DOHH2 (cell line): ENCODE data around the gene PALM2AKAP2.

Source experiments
- EZH2phosphoT487 ChIP-seq: fragments of 200-600 bp; sonication (generic); IDR thresholded peaks from 2 replicates; pipeline ENCODE4 v1.6.1; 2017; ENCODE audit warnings: borderline replicate concordance, mild to moderate bottlenecking, antibody characterized with exemption, low read length, moderate library complexity, mixed read lengths
- TF ChIP-seq, protein P1 (sequence below): fragments of 200-600 bp; sonication (generic); IDR thresholded peaks from one replicate; pipeline ENCODE4 v1.5.1; 2014; ENCODE audit warnings: antibody characterized with exemption, mild to moderate bottlenecking, low read depth, low read length; ENCODE audit not compliant: poor library complexity, severe bottlenecking

DNA sequence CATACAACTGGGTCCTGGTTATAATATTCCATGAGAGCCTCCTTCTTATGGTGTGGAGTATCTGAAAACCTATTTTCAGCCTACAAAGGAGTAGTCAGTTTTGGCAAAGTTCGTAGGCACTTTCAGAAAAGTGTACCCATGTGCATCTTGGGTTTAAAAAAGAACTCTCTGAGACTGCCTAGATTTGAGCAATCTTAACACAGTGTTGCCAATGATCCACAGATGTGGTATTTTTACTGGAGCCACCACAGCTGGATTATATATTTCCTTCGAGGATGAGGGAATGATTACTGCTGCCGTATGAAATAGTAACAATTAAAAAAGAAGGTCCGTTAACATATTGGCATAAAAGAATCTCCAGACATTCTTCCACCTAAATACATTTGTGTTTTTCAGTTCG lies 1.1 kb downstream of the PALM2AKAP2 start:
- TF ChIP-seq, protein P1, sequence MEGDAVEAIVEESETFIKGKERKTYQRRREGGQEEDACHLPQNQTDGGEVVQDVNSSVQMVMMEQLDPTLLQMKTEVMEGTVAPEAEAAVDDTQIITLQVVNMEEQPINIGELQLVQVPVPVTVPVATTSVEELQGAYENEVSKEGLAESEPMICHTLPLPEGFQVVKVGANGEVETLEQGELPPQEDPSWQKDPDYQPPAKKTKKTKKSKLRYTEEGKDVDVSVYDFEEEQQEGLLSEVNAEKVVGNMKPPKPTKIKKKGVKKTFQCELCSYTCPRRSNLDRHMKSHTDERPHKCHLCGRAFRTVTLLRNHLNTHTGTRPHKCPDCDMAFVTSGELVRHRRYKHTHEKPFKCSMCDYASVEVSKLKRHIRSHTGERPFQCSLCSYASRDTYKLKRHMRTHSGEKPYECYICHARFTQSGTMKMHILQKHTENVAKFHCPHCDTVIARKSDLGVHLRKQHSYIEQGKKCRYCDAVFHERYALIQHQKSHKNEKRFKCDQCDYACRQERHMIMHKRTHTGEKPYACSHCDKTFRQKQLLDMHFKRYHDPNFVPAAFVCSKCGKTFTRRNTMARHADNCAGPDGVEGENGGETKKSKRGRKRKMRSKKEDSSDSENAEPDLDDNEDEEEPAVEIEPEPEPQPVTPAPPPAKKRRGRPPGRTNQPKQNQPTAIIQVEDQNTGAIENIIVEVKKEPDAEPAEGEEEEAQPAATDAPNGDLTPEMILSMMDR = no peak
- no peak for TF ChIP-seq EZH2phosphoT487
